ENCODE measurements around the gene DMWD. TPM values are rescaled to one million over a fixed set of nuclear protein-coding genes. Genes with fewer than 3 reads are reported as not detected.

Gene DMWD
- total and polyA plus RNA-seq, 2 of the 4 experiments (the other 2 are of a cell fraction) = 9.7 to 28.5 TPM

- intact Hi-C loops (cut with micrococcal nuclease) = no loop called here
Measured at GRCh38 chr19:45772912-45773311, 19.7 kb downstream of the DMWD start.

More at GRCh38 chr19:45772912-45773311, 19.7 kb downstream of the DMWD start:
- no peak overlapping the region for H2BK120ac ChIP-seq (ENCODE audit: low read depth, low read length)
- CTCF ChIA-PET = interaction anchor here (0.6 kb wide), 1 partner anchor 30 kb away, joined by 6 read pairs; no protein-coding TSS in a partner anchor
- H3K9me3 ChIP-seq (ENCODE audit: control insufficient read depth, insufficient read depth, low read length) = no peaks in the 10 kb centered on the region
- H3K56ac ChIP-seq (ENCODE audit: extremely low read depth, insufficient read depth, low read length) = no peak overlapping the region
- ATAC-seq (ENCODE audit: low read depth) (no peak), DNase-seq (no peak)
- H4K91ac ChIP-seq (ENCODE audit: insufficient read depth, low read depth, low read length) = no peak overlapping the region
- H2AK9ac ChIP-seq (replicated peaks; ENCODE audit: low read depth, low read length, poor library complexity) = peak overlapping the region; percentile 42
- H2BK5ac ChIP-seq (ENCODE audit: low read depth, low read length, poor library complexity, severe bottlenecking) = no peak overlapping the region
- H2AK5ac ChIP-seq (ENCODE audit: low read depth, low read length) = no peak overlapping the region
- no peak overlapping the region for H3K4ac ChIP-seq (ENCODE audit: low read depth, low read length)
- WGBS, 2 experiments (ENCODE audit: extremely low coverage in 2 of 2, insufficient read length in 1 of 2) = 100% methylated on average over 2 of the region's 3 CpGs; no CpG with 5 or more reads in 1 of the 2 experiments
- TF ChIP-seq NFE2L2 (IDR thresholded peaks at IDR 0.05; ENCODE audit: low read depth, low read length) = no peak
- TF ChIP-seq CHD1 (IDR thresholded peaks at IDR 0.05; ENCODE audit: low read depth, low read length) = no peak
- no peak overlapping the region for H4K5ac ChIP-seq (ENCODE audit: low read depth, low read length)
- no peak overlapping the region for H3K23ac ChIP-seq (ENCODE audit: low read depth, low read length)
- no peak overlapping the region for H3K4me2 ChIP-seq (ENCODE audit: low read depth, low read length)
- no peaks in the 10 kb centered on the region; the same call in 1 of the 2 replicates for H3K9me1 ChIP-seq (ENCODE audit: insufficient read depth, low read length)
- peaks cover 26% of the 10 kb centered on the region; the same call in 1 of the 2 replicates for H3K36me3 ChIP-seq (ENCODE audit: control insufficient read depth, insufficient read depth, low read length)
- dilution Hi-C loops (cut with HindIII; ENCODE audit: low sequenced_read_pairs, unreplicated experiment) (no loop called here), in situ Hi-C loops (cut with MboI; ENCODE audit: low sequenced_read_pairs) (no loop called here)
- peak overlapping the region; percentile 15 for H2AFZ ChIP-seq (replicated peaks; ENCODE audit: low read length, poor library complexity)
- H3K14ac ChIP-seq (replicated peaks; ENCODE audit: low read depth, low read length) = no peak overlapping the region
- no TSS peak for BruUV-seq (replicated peaks)
- no peak overlapping the region for H3K4me3 ChIP-seq (ENCODE audit: insufficient read depth, low read depth, low read length)
- H3K18ac ChIP-seq (ENCODE audit: low read depth, low read length) = no peak overlapping the region
- no peak overlapping the region for H2BK20ac ChIP-seq (ENCODE audit: low read depth, low read length)
- peaks cover 16% of the 10 kb centered on the region for H4K20me1 ChIP-seq (ENCODE audit: insufficient read depth, low read length)
- H3K27me3 ChIP-seq (ENCODE audit: control insufficient read depth, insufficient read depth, low read length) = no peaks in the 10 kb centered on the region
- POLR2A ChIA-PET (ENCODE audit: unreplicated experiment) = no interaction called here
- no peak overlapping the region for H3K9ac ChIP-seq (ENCODE audit: low read depth, low read length)
- no peak overlapping the region for H4K8ac ChIP-seq (ENCODE audit: low read depth in 2 of 2, low read length in 2 of 2)
- H2BK15ac ChIP-seq (ENCODE audit: low read depth, low read length) = no peak overlapping the region
- H3K79me1 ChIP-seq (ENCODE audit: low read depth in 1 of 2, low read length in 2 of 2) = peaks cover 4 to 10% of the 10 kb centered on the region in 2 experiments; a peak in 2 of 4 replicates
- no peaks in the 10 kb centered on the region for H3K4me1 ChIP-seq (ENCODE audit: control insufficient read depth, insufficient read depth, low read length)
- H3K27ac ChIP-seq (ENCODE audit: insufficient read depth, low read length) = no peak overlapping the region
